HG02981 (cell line): ENCODE results near the gene DNMT3A.
A peak's percentile ranks its signal among the peaks of the same experiment; 100 is the strongest.

Experiments
- ATAC-seq: cut with Tn5 transposase; IDR thresholded peaks from one replicate; pipeline ENCODE4 v1.9.1; 2021; ENCODE audit warnings: mild to moderate bottlenecking, moderate library complexity; ENCODE audit not compliant: unreplicated experiment

Gene DNMT3A

GRCh38 chr2:25308599-25308998 lies 33.1 kb downstream of the DNMT3A start:
- ATAC-seq = no peak

GRCh38 chr2:25307949-25308557 lies 33.7 kb downstream of the DNMT3A start:
- no peak for ATAC-seq

GRCh38 chr2:25306777-25307368 lies 34.9 kb downstream of the DNMT3A start:
- ATAC-seq = no peak

GRCh38 chr2:25305775-25306174 lies 36.0 kb downstream of the DNMT3A start:
- no peak for ATAC-seq

GRCh38 chr2:25304826-25305596 lies 36.7 kb downstream of the DNMT3A start:
- ATAC-seq = no peak

GRCh38 chr2:25304321-25304720 lies 37.4 kb downstream of the DNMT3A start:
- ATAC-seq = no peak

- no peak for ATAC-seq
Observed at GRCh38 chr2:25303633-25304236, 38.0 kb downstream of the DNMT3A start.

- no peak for ATAC-seq
Observed at GRCh38 chr2:25302758-25303375, 38.9 kb downstream of the DNMT3A start.

- peak; percentile 97 for ATAC-seq
Observed at GRCh38 chr2:25301453-25302352, 40.0 kb downstream of the DNMT3A start.

- ATAC-seq = no peak
Observed at GRCh38 chr2:25300001-25300400, 41.7 kb downstream of the DNMT3A start.

GRCh38 chr2:25298776-25299431 lies 42.8 kb downstream of the DNMT3A start:
- no peak for ATAC-seq

- ATAC-seq = no peak
Observed at GRCh38 chr2:25297738-25298137, 44.0 kb downstream of the DNMT3A start.

- ATAC-seq = no peak
Observed at GRCh38 chr2:25295621-25296020, 46.1 kb downstream of the DNMT3A start.

- peak; percentile 82 for ATAC-seq
Observed at GRCh38 chr2:25294573-25295462, 46.9 kb downstream of the DNMT3A start.

- peak; percentile 8 for ATAC-seq
Observed at GRCh38 chr2:25293958-25294562, 47.7 kb downstream of the DNMT3A start.

GRCh38 chr2:25293145-25293544 lies 48.6 kb downstream of the DNMT3A start:
- ATAC-seq = no peak

- ATAC-seq = no peak
Observed at GRCh38 chr2:25292408-25292807, 49.3 kb downstream of the DNMT3A start.

GRCh38 chr2:25290811-25291495 lies 50.8 kb downstream of the DNMT3A start:
- ATAC-seq = no peak
